Putamen (tissue), 1 donor: Measurements from ENCODE around the gene NIPAL1.

ENCODE experiments used
- DNase-seq: peaks from one replicate; pipeline ENCODE4 v3.0.0-alpha.2; 2016; ENCODE audit warnings: low spot score

The NIPAL1 gene

DNA sequence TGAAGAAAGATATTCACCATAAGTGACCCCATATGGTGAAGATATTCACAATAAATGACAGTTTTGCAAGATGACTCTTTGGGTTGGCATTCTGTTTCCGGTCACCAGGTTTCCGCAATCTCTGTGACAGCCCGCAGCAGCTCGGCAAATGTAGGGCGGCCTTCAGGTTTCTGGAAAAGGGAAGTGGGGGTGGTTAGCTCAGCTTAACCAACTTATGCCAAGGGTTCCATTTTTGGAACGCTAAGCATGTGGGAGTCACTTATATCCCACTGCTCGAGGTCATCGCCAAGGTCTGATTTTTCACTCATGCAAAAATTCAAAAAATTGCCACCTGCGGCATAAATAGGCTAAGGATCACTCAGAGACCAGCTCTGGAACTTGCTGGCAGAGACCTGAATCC, 51.0 kb downstream of the NIPAL1 start:
- DNase-seq = no peak

DNA sequence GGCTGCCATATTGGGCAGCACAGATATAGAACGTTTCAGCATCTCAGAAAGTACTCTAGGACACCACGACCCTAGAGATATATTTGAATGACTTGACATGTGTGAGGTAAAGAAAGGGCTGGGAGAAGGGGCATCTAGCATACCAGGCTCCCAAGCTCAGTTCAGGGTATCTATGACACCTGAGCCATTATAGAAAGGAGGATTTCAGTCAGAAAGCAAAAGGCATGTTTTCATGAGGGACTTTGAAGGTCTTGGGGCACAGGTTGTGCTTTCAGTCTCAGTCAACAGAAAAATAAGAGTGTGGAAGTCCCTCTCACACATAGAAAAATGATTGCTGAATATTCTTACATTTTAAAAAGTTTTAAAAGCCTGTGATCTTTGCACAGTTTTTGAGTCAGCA, 51.6 kb downstream of the NIPAL1 start:
- no peak for DNase-seq

DNA sequence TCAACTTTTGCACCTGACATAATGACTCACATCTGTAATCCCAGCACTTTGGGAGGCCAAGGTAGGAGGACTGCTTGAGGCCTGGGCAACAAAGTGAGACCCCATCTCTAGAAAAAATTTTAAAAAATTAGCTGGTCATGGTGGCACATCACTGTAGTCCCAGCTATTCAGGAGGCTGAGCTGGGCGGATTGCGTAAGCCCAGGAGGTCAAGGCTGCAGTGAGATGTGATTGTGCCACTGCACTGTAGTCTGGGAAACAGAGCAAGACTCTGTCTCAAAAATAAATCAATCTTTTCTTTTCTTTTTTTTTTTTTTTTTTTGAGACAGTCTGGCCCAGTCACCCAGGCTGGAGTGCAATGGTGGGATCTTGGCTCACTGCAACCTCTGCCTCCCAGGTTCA, 52.5 kb downstream of the NIPAL1 start:
- no peak for DNase-seq

DNA sequence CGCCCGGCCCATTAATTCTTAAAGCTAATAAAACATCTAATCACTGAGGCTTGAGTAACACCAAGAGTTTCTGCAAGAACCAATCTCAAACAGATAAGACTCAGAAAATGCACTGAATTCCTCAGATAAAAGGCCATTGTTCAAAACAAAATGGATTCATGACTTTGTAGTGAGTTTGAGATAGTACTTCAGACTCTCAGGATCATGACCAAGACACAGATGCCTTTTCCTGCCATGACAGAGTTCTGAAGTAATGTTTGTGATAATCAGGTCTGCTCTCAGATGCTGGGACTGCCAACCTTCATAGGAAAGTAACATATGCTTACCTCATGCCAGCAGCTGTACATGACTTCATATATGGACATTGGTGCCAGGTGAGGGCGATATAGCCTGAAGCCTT, 54.6 kb downstream of the NIPAL1 start:
- DNase-seq = no peak

DNA sequence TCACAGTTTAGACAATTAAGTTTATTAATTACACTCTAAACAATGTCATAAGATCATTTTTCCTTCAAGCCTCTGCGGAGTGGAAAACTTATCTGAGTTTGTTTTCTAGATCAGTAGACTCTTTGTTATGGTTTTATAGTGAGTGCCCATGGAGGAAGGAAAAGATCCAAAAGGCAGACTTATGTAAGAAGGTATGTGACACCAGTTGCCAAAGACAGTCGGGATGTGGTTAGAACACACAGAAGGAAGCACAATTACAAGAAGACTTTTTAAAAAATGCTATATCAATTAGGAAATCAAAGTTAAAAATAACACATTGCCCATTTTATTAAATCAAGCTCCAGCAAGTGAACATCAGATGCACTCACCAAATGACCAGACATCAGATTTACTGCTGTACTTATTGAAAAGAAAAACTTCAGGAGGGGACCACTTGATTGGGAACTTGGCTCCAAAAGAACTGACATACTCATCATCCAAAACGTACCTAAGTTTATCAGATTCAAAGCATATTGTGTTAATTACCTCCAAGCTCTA, 57.1 kb downstream of the NIPAL1 start:
- DNase-seq = no peak

DNA sequence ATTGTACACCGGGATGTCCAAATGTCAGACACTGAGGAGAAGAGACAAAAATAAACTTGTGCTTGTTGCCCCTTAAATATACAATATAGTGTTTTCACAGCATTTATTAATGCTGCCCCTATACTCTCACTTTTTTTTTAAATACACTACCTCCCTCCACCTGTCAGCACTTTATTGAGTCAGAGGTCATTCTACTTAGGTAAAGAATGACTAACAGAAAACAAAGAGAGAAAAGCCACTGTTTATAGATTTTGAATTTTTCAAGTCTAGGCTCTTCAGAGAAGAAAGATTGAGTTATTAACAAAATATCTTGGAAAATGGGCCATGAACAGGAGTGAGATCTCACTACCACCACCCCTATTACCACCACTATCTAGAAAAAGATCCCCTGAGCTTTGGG, 58.1 kb downstream of the NIPAL1 start:
- no peak for DNase-seq

DNA sequence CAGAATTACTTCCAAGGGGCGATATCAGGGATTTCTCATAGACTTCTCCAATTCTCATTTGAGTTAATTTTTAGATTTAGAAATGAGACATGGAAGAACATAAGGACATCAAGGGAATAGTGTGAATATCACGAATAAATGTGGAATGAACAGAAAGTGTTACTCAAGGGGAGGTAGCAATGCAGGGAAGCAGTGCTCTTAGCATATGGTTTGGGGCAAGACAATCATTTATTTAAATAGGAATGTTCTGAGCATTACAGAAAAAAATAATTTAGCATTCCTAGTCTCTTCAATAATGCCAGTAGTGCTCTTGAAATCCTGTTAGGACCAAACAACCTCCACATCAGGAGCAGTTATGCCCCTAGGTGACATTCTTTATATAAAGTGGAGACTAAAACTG, 61.9 kb downstream of the NIPAL1 start:
- DNase-seq = no peak

DNA sequence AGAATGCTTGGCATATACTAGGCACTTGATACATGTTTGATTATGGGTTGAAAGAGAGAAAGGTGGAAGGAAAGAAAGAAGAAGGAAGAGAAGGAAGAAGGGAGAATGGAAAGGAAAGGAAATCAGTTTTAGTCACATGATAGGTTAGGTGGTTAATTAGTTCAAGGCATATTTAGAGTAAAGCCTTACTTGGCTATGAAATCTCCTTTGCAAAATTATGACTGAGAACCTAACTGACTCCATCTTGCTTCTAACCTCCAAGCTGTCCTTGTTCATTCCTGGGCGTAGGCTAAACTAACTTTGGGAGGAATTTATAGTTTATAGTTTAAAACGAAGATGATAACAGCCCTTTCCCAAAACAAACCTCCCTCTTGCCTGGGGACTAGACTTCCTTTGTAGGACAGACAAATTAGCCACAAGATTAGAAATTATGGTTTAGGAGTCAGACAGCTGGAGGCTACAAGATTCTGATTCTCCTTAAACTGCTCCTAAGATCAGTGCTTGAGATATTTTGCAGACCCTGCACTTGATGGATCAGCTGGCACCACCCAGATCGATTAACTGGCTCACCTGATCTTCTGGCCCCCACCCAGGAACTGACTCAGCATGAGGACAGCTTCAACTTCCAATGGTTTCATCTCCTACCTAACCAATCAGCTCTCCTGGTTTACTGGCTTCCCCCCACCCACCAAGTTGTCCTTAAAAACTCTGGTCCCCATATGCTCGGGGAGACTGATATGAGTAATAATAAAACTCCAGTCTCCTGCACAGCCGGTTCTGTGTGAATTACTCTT, 62.5 kb downstream of the NIPAL1 start:
- no peak for DNase-seq

DNA sequence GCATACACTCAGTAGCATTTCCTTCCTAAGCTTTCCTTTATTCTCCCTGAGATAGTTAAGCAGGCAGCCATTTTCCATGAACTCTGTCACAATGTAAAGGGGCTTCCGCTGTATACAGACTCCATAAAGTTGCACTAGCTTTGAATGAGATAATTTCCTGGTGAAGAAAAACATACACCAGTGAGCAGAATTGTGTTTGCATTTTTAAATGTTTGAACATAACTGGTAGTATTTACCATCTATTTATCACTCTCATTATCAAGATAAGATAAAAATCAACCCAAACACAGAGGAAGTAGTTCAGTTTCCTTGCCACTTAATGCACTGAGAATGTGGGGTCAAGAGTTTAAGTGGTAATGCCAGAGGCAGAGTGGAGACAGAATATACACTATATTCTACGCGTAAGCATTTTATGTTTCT, 63.4 kb downstream of the NIPAL1 start:
- DNase-seq = no peak

DNA sequence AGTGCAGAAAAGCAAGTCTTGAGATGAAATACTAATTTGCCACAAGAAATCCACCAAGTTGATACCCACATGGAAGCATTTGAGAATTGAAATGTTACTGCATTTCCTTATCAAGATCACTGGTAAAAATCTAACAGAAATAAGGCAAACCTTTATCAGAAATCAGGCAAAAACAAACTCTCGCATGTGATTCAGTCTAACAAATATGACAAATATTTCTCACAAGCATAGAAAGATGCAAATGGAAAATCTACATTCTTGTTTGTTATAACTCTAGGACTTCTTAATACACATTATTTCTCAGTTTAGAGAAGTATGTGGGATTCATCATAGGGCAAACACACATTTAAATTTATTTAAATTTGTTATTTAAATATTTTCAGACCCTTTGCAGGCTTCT, 64.6 kb downstream of the NIPAL1 start:
- no peak for DNase-seq

DNA sequence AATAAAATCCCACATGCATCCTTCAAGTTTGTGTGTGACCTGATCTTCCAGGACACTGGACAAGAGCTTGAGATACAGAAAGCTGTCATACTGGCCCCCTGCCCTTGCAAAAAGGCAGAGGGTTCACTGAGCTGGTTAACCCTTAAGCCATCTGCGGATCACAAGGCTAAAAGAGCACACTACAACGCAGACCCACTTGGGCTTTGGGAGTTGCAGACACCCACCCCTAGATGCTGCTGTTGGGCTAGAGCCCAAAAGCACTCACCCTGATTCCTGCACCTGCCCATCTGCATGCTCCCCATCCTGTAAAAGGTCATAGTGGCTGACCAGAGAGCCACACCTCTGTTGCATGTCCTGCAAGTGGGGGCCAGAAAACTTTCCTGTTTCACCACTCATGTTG, 66.4 kb downstream of the NIPAL1 start:
- no peak for DNase-seq

DNA sequence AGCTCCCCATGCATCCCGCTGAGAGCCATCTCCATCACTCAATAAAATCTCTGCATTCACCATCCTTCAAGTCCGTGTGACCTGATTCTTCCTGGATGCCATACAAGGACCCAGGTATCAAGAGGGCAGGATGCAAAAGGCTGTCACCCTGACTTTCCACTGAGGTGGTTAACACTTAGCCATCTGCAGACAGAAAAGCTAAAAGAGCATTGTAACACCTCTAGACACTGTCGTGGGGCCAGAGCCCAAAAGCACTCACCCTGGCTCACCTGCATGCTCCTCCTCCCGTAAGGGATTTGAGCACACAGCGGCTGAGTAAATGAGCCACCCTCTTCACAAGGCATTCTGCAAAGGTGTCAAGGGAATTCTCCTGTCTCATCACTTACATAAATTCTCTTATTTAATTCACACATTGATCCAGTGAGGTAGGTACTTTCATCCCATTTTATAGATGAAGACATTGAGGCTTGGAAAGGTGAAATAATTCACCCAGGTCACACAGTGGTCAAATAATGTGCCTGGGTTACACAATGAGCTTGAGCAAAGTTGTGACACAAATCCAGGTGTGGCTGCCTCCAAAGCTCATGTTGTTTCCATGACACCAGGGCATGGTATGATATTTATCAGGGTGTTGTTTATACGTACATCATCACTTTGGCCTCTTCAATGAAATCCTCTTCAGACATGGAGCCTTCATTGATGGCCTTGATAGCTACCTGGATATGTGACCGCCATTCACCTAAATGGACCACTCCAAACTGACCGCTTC, 69.4 kb downstream of the NIPAL1 start:
- DNase-seq = no peak
